T-helper 1 cell treated with Interleukin-12 subunit alpha and Interleukin-12 subunit beta and Interleukin-4 antibody, amounts not matched to agents 30 ng/mL and 1 ng/mL, for 36 hours (primary cell): Measurements from ENCODE around the gene LHFPL2. TPM values are rescaled to one million over a fixed set of nuclear protein-coding genes. Genes with fewer than 3 reads are reported as not detected.
"Not testable (repeated sequence)": the region's sequence is repeated elsewhere in the genome, so short reads cannot be mapped to it uniquely, and the experiment has no call there.

Experiments used
- intact Hi-C: fragments of 100-400 bp; cut with micrococcal nuclease; formaldehyde crosslinking; loops from one replicate; pipeline ENCODE4 v1.15.1; 2024
- total RNA-seq: library from RNA; stranded (reverse); gene quantifications from 2 replicates; pipeline ENCODE4 v1.2.3, GENCODE V29; 2022

The LHFPL2 gene
- 0.25 and 0.46 TPM in 2 replicates for total RNA-seq

- intact Hi-C loops: no loop called here
Observed at GRCh38 chr5:78648359-78649210, at the start of gene LHFPL2. LHFPL2 (minus strand) TSS chr5:78648772; CDS start chr5:78510213, 138,559 bp downstream.

- intact Hi-C loops: no loop called here
Observed at GRCh38 chr5:78696637-78697036, 48.1 kb upstream of the LHFPL2 start.

GRCh38 chr5:78696052-78696451, 47.5 kb upstream of the LHFPL2 start:
- intact Hi-C loops: not testable (repeated sequence)

GRCh38 chr5:78693339-78693738, 44.8 kb upstream of the LHFPL2 start:
- intact Hi-C loops: no loop called here

GRCh38 chr5:78691084-78691960, 42.8 kb upstream of the LHFPL2 start:
- intact Hi-C loops: no loop called here

- intact Hi-C loops: no loop called here
Observed at GRCh38 chr5:78690253-78690972, 41.8 kb upstream of the LHFPL2 start.

GRCh38 chr5:78689540-78690252, 41.1 kb upstream of the LHFPL2 start:
- intact Hi-C loops: no loop called here

- intact Hi-C loops: not testable (repeated sequence)
Observed at GRCh38 chr5:78687514-78687913, 38.9 kb upstream of the LHFPL2 start.

GRCh38 chr5:78683905-78684304, 35.3 kb upstream of the LHFPL2 start:
- intact Hi-C loops: not testable (repeated sequence)

- intact Hi-C loops: no loop called here
Observed at GRCh38 chr5:78679905-78680304, 31.3 kb upstream of the LHFPL2 start.

- intact Hi-C loops: no loop called here
Observed at GRCh38 chr5:78677777-78678668, 29.5 kb upstream of the LHFPL2 start.

- intact Hi-C loops: no loop called here
Observed at GRCh38 chr5:78675956-78676730, 27.6 kb upstream of the LHFPL2 start.

- intact Hi-C loops: not testable (repeated sequence)
Observed at GRCh38 chr5:78673827-78674226, 25.3 kb upstream of the LHFPL2 start.

- intact Hi-C loops: no loop called here
Observed at GRCh38 chr5:78672154-78672553, 23.6 kb upstream of the LHFPL2 start.

- intact Hi-C loops: no loop called here
Observed at GRCh38 chr5:78671609-78672008, 23.0 kb upstream of the LHFPL2 start.

- intact Hi-C loops: no loop called here
Observed at GRCh38 chr5:78670701-78671269, 22.2 kb upstream of the LHFPL2 start.

- intact Hi-C loops: no loop called here
Observed at GRCh38 chr5:78669331-78669730, 20.8 kb upstream of the LHFPL2 start.

GRCh38 chr5:78667461-78668103, 19.0 kb upstream of the LHFPL2 start:
- intact Hi-C loops: no loop called here
